HG03060 (cell line): Measurements from ENCODE around the gene NPTX1.

Experiments used
- ATAC-seq: cut with Tn5 transposase; IDR thresholded peaks from one replicate; pipeline ENCODE4 v1.9.1; 2021; ENCODE audit warnings: low read depth, moderate number of reproducible peaks; ENCODE audit not compliant: unreplicated experiment

Gene NPTX1

GRCh38 chr17:80464486-80464885 is 11.9 kb downstream of the NPTX1 start:
- ATAC-seq = no peak

- no peak for ATAC-seq
Observed at GRCh38 chr17:80463784-80464400, 12.5 kb downstream of the NPTX1 start.

GRCh38 chr17:80461528-80462160 is 14.8 kb downstream of the NPTX1 start:
- ATAC-seq = no peak

- ATAC-seq = no peak
Observed at GRCh38 chr17:80460429-80460834, 16.0 kb downstream of the NPTX1 start.

GRCh38 chr17:80459234-80459633 is 17.2 kb downstream of the NPTX1 start:
- no peak for ATAC-seq

- no peak for ATAC-seq
Observed at GRCh38 chr17:80458016-80458415, 18.4 kb downstream of the NPTX1 start.

GRCh38 chr17:80457236-80457856 is 19.1 kb downstream of the NPTX1 start:
- no peak for ATAC-seq

- ATAC-seq = no peak
Observed at GRCh38 chr17:80456465-80457235, 19.8 kb downstream of the NPTX1 start.

- ATAC-seq = no peak
Observed at GRCh38 chr17:80455784-80456183, 20.6 kb downstream of the NPTX1 start.

GRCh38 chr17:80455336-80455710 is 21.1 kb downstream of the NPTX1 start:
- ATAC-seq = no peak

GRCh38 chr17:80454557-80455335 is 21.7 kb downstream of the NPTX1 start:
- ATAC-seq = peak; percentile 70

GRCh38 chr17:80453998-80454556 is 22.3 kb downstream of the NPTX1 start:
- ATAC-seq = no peak

- no peak for ATAC-seq
Observed at GRCh38 chr17:80453126-80453997, 23.0 kb downstream of the NPTX1 start.

- no peak for ATAC-seq
Observed at GRCh38 chr17:80452173-80452915, 24.1 kb downstream of the NPTX1 start.

GRCh38 chr17:80451104-80451775 is 25.2 kb downstream of the NPTX1 start:
- ATAC-seq = no peak

GRCh38 chr17:80449930-80450576 is 26.4 kb downstream of the NPTX1 start:
- ATAC-seq = no peak

- no peak for ATAC-seq
Observed at GRCh38 chr17:80449194-80449929, 27.0 kb downstream of the NPTX1 start.
